ENCODE data around the gene PHACTR3.

The PHACTR3 gene

GRCh38 chr20:59765599-59766177 lies 161.3 kb downstream of the PHACTR3 start:
- H3K27me3 ChIP-seq, result peaks cover 0 to 9% of the 10 kb centered on the region in 2 donors
- TF ChIP-seq CTCF (IDR thresholded peaks at IDR 0.05), result no peak
- no peaks in the 10 kb centered on the region for H3K4me1 ChIP-seq
- no peaks in the 10 kb centered on the region for H3K9me3 ChIP-seq
- no peaks in the 10 kb centered on the region for H3K36me3 ChIP-seq
- no peak overlapping the region for H3K27ac ChIP-seq
- DNase-seq, result no peak
- intact Hi-C loops (cut with DNase I; ENCODE audit: low total_unique reads), result no loop called here
- H3K4me3 ChIP-seq, result no peak overlapping the region

- Histone ChIP-seq H3K27me3 (peaks cover 0 to 11% of the 10 kb centered on the region in 2 donors), H3K9me3 (no peaks in the 10 kb centered on the region), H3K36me3 (no peaks in the 10 kb centered on the region), H3K4me1 (no peaks in the 10 kb centered on the region), H3K4me3 (no peak overlapping the region), H3K27ac (no peak overlapping the region)
- TF ChIP-seq CTCF (IDR thresholded peaks at IDR 0.05), result no peak
- intact Hi-C loops (cut with DNase I; ENCODE audit: low total_unique reads), result no loop called here
- DNase-seq, result no peak
Observed at GRCh38 chr20:59767656-59768055, 163.3 kb downstream of the PHACTR3 start.

GRCh38 chr20:59770270-59770669 lies 165.9 kb downstream of the PHACTR3 start:
- DNase-seq, result no peak
- H3K4me3 ChIP-seq, result no peak overlapping the region
- intact Hi-C loops (cut with DNase I; ENCODE audit: low total_unique reads), result no loop called here
- H3K9me3 ChIP-seq, result no peaks in the 10 kb centered on the region
- no peak overlapping the region for H3K27ac ChIP-seq
- no peak for TF ChIP-seq CTCF (IDR thresholded peaks at IDR 0.05)
- H3K27me3 ChIP-seq, result peaks cover 0 to 17% of the 10 kb centered on the region in 2 donors
- H3K4me1 ChIP-seq, result no peaks in the 10 kb centered on the region
- no peaks in the 10 kb centered on the region for H3K36me3 ChIP-seq

GRCh38 chr20:59770851-59771250 lies 166.5 kb downstream of the PHACTR3 start:
- H3K27ac ChIP-seq, result no peak overlapping the region
- H3K9me3 ChIP-seq, result no peaks in the 10 kb centered on the region
- no peaks in the 10 kb centered on the region for H3K4me1 ChIP-seq
- peaks cover 0 to 17% of the 10 kb centered on the region in 2 donors for H3K27me3 ChIP-seq
- no peak overlapping the region for H3K4me3 ChIP-seq
- TF ChIP-seq CTCF (IDR thresholded peaks at IDR 0.05), result no peak
- no peaks in the 10 kb centered on the region for H3K36me3 ChIP-seq
- intact Hi-C loops (cut with DNase I; ENCODE audit: low total_unique reads), result no loop called here
- peak in 1 of 2 donors; percentile 51 for DNase-seq

- no peak for TF ChIP-seq CTCF (IDR thresholded peaks at IDR 0.05)
- no peaks in the 10 kb centered on the region for H3K36me3 ChIP-seq
- peak; percentile 15 to 42 for DNase-seq
- H3K4me1 ChIP-seq, result no peaks in the 10 kb centered on the region
- H3K9me3 ChIP-seq, result no peaks in the 10 kb centered on the region
- H3K4me3 ChIP-seq, result no peak overlapping the region
- no peak overlapping the region for H3K27ac ChIP-seq
- peaks cover 0 to 17% of the 10 kb centered on the region in 2 donors for H3K27me3 ChIP-seq
- intact Hi-C loops (cut with DNase I; ENCODE audit: low total_unique reads), result no loop called here
Observed at GRCh38 chr20:59771506-59772372, 167.4 kb downstream of the PHACTR3 start.

Data from tibial artery (tissue), 4 donors.